ENCODE data around the gene TANGO2. TPM values are rescaled to one million over a fixed set of nuclear protein-coding genes. Genes with fewer than 3 reads are reported as not detected.

The TANGO2 gene
- total RNA-seq, 4 donors from 2014 or later, result 24.3 to 46.7 (median 37.5) TPM

GRCh38 chr22:20052309-20053259, 31.7 kb downstream of the TANGO2 start:
- TF ChIP-seq CTCF (IDR thresholded peaks at IDR 0.05; ENCODE audit: low read depth), result no peak

GRCh38 chr22:20053407-20054033, 32.6 kb downstream of the TANGO2 start:
- no peak for TF ChIP-seq CTCF (IDR thresholded peaks at IDR 0.05; ENCODE audit: low read depth)

GRCh38 chr22:20054034-20054427, 33.1 kb downstream of the TANGO2 start:
- TF ChIP-seq CTCF (IDR thresholded peaks at IDR 0.05; ENCODE audit: low read depth), result no peak

GRCh38 chr22:20054485-20054884, 33.6 kb downstream of the TANGO2 start:
- TF ChIP-seq CTCF (IDR thresholded peaks at IDR 0.05; ENCODE audit: low read depth), result no peak

- TF ChIP-seq CTCF (IDR thresholded peaks at IDR 0.05; ENCODE audit: low read depth), result no peak
These were observed 34.2 kb downstream of the TANGO2 start for GRCh38 chr22:20055144-20055543.

- no peak for TF ChIP-seq CTCF (IDR thresholded peaks at IDR 0.05; ENCODE audit: low read depth)
These were observed 34.7 kb downstream of the TANGO2 start for GRCh38 chr22:20055654-20056053.

- TF ChIP-seq CTCF (IDR thresholded peaks at IDR 0.05; ENCODE audit: low read depth), result no peak
These were observed 35.3 kb downstream of the TANGO2 start for GRCh38 chr22:20056161-20056560.
